Measurements from ENCODE around the gene PPARGC1A.

The PPARGC1A gene

GRCh38 chr4:23878912-23879732 lies 10.7 kb downstream of the PPARGC1A start:
- DNase-seq (ENCODE audit: low spot score), result no peak
- in situ Hi-C loops (cut with MboI; ENCODE audit: low sequenced_read_pairs, unreplicated experiment), result no loop called here
- no peak for TF ChIP-seq CTCF (IDR thresholded peaks at IDR 0.05; ENCODE audit: borderline replicate concordance, control extremely low read depth, extremely low read depth, insufficient read depth, missing control alignments)

- DNase-seq (ENCODE audit: low spot score), result no peak
- in situ Hi-C loops (cut with MboI; ENCODE audit: low sequenced_read_pairs, unreplicated experiment), result no loop called here
These were observed 11.5 kb downstream of the PPARGC1A start for GRCh38 chr4:23878246-23878891.

GRCh38 chr4:23877758-23878229 lies 12.1 kb downstream of the PPARGC1A start:
- TF ChIP-seq CTCF (IDR thresholded peaks at IDR 0.05; ENCODE audit: borderline replicate concordance, control extremely low read depth, extremely low read depth, insufficient read depth, missing control alignments), result no peak
- in situ Hi-C loops (cut with MboI; ENCODE audit: low sequenced_read_pairs, unreplicated experiment), result no loop called here
- no peak for DNase-seq (ENCODE audit: low spot score)

More at GRCh38 chr4:23878246-23878891, 11.5 kb downstream of the PPARGC1A start:
- no peak for TF ChIP-seq CTCF (IDR thresholded peaks at IDR 0.05; ENCODE audit: borderline replicate concordance, control extremely low read depth, extremely low read depth, insufficient read depth, missing control alignments)

GRCh38 chr4:23876418-23877089 lies 13.3 kb downstream of the PPARGC1A start:
- no peak for TF ChIP-seq CTCF (IDR thresholded peaks at IDR 0.05; ENCODE audit: borderline replicate concordance, control extremely low read depth, extremely low read depth, insufficient read depth, missing control alignments)
- in situ Hi-C loops (cut with MboI; ENCODE audit: low sequenced_read_pairs, unreplicated experiment), result no loop called here
- no peak for DNase-seq (ENCODE audit: low spot score)

GRCh38 chr4:23875317-23875716 lies 14.5 kb downstream of the PPARGC1A start:
- no peak for DNase-seq (ENCODE audit: low spot score)
- in situ Hi-C loops (cut with MboI; ENCODE audit: low sequenced_read_pairs, unreplicated experiment), result no loop called here
- no peak for TF ChIP-seq CTCF (IDR thresholded peaks at IDR 0.05; ENCODE audit: borderline replicate concordance, control extremely low read depth, extremely low read depth, insufficient read depth, missing control alignments)

GRCh38 chr4:23874536-23874901 lies 15.3 kb downstream of the PPARGC1A start:
- in situ Hi-C loops (cut with MboI; ENCODE audit: low sequenced_read_pairs, unreplicated experiment), result no loop called here
- TF ChIP-seq CTCF (IDR thresholded peaks at IDR 0.05; ENCODE audit: borderline replicate concordance, control extremely low read depth, extremely low read depth, insufficient read depth, missing control alignments), result no peak
- DNase-seq (ENCODE audit: low spot score), result no peak

All from GM13976 (cell line).